GM20000 (cell line): ENCODE data around the gene PPP2R5D.

Source experiments
- DNase-seq: peaks from one replicate; pipeline ENCODE4 v3.0.0; 2012; ENCODE audit warnings: low spot score
- CTCF ChIP-seq: IDR thresholded peaks from 2 replicates; pipeline ENCODE4 v1.5.1; 2012; ENCODE audit warnings: mild to moderate bottlenecking, control low read depth; ENCODE audit errors: extremely low read depth, missing control alignments

The PPP2R5D gene

GRCh38 chr6:43033496-43034189, 49.3 kb downstream of the PPP2R5D start:
- DNase-seq: no peak
- no peak for TF ChIP-seq CTCF

- TF ChIP-seq CTCF: no peak
- DNase-seq: no peak
These were observed 49.8 kb downstream of the PPP2R5D start for GRCh38 chr6:43034190-43034525.

GRCh38 chr6:43035495-43036194, 51.3 kb downstream of the PPP2R5D start:
- no peak for DNase-seq
- TF ChIP-seq CTCF: no peak

GRCh38 chr6:43036712-43037111, 52.3 kb downstream of the PPP2R5D start:
- no peak for DNase-seq
- no peak for TF ChIP-seq CTCF

- no peak for TF ChIP-seq CTCF
- no peak for DNase-seq
These were observed 52.8 kb downstream of the PPP2R5D start for GRCh38 chr6:43037197-43037596.

- no peak for DNase-seq
- TF ChIP-seq CTCF: no peak
These were observed 53.3 kb downstream of the PPP2R5D start for GRCh38 chr6:43037706-43038105.

GRCh38 chr6:43038727-43039126, 54.4 kb downstream of the PPP2R5D start:
- TF ChIP-seq CTCF: no peak

More at GRCh38 chr6:43038727-43039126, 54.4 kb downstream of the PPP2R5D start:
- no peak for DNase-seq
